ENCODE measurements around the gene MARCHF7.

- TF ChIP-seq CTCF (IDR thresholded peaks at IDR 0.05) (no peak), POLR2A (IDR thresholded peaks at IDR 0.05) (no peak), POLR2AphosphoS5 (IDR thresholded peaks at IDR 0.05; ENCODE audit: insufficient read depth in 1 of 2, low read depth in 1 of 2) (no peak)
These were observed 17.7 kb upstream of the MARCHF7 start for GRCh38 chr2:159694500-159695040.
